Measurements from ENCODE around the gene TPSD1.
"Not testable (repeated sequence)": the region's sequence is repeated elsewhere in the genome, so short reads cannot be mapped to it uniquely, and the experiment has no call there.

TPSD1 gene

DNA sequence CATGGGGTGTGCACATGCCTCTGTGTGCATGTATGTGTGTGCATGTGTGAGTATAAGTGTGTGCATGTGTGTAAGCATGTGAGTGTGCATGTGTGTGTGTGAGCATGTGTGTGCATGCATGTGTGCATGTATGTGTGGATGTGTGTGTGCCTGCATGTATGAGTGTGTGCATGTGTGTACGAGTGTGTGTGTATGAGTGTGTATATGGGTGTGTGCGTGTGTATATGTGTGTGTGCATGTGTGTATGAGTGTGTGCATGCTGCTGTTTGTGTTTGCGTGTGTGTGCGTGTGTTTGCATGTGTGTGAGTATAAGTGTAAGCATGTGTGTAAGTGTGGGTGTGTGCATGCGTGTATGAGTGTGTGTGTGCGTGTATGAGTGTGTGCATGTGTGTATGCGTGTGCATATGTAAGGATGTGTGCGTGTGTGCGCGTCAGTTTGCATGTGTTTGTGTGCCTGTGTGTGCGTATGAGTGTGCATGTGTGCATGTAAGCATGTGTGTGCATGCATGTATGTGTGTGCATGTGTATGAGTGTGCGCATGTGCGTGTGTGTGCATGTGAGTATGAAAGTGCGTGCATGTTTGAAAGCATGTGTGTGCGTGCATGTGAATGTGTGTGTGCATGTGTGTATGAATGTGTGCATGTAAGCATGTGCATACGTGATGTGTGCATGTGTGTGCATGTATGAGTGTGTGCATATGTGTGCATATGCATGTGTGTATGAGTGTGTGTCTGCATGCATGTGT lies 8.6 kb downstream of the TPSD1 start:
- DNase-seq = no peak

DNA sequence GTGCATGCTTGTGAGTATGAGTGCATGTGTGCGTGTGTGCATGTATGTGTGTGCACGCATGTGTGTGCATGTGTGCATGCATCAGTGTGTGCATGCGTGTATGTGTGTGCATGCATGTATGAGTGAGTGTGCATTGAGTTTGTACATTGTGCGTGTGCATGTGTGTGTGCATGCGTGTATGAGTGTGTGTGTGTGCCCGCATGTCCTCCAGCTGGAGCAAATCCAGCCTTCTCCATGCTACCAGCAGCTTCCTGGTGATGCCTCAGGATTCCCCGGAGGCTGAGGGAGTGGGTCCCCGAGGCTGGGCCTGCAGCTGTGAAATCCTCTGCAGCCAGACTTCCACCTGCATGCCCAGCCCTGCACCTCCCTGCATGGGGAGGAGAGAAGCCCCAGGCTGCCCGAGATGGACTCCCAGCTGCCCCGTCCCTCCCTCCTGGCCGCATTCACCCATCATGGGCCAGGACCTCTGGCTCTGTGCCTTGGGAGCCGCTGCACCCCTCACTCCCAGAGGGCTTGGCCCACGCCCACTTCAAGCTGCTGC lies 9.3 kb downstream of the TPSD1 start:
- no peak for DNase-seq

DNA sequence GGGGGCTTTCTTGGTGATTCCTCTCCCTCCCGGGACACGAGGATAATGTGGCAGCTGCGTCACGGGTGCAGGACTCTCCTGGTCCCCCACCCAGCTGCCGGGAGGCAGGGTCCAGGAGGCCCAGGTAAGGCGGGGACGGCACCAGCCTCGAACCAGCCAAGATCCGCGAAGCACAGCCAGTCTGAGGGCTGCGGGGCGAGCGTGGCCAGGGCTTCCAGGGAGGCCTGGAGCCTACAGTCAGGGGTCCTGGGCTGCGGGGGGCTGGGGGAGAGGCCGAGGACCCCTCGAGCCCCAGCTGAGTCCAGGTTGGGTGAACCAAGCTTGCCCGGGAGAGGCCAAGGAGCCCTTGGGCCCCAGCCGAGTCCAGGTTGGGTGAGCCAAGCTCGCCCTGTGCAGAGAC lies 10.0 kb downstream of the TPSD1 start:
- DNase-seq = no peak

DNA sequence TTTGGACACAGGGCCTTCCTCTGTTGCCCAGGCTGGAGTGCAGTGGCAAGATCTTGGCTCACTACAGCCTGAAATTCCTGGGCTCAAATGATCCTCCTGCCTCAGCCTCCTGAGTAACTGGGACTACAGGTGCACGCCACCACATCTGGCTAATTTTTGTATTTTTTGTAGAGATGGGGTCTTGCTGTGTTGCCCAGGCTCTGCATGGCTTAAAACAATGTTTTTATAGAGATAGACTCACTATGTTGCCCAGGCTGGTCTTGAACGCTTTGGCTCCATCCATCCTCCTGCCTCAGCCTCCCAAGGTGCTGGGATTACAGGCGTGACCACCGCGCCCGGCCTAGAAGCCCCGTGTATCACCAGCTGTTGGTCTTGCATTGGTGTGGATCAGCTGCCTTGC lies 13.5 kb downstream of the TPSD1 start:
- DNase-seq = not testable (repeated sequence)

DNA sequence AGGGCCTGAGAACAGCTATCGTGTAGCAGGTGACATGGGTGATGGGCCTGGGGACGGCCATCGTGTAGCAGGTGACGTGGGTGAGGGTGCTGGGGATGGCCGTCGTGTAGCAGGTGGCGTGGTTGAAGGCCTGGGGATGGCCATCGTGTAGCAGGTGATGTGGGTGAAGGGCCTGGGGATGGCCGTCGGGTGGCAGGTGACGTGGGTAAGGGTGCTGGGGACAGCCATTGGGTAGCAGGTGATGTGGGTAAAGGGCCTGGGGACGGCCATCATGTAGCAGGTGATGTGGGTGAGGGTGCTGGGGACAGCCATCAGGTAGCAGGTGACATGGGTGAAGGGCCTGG lies 15.5 kb downstream of the TPSD1 start:
- DNase-seq = no peak

DNA sequence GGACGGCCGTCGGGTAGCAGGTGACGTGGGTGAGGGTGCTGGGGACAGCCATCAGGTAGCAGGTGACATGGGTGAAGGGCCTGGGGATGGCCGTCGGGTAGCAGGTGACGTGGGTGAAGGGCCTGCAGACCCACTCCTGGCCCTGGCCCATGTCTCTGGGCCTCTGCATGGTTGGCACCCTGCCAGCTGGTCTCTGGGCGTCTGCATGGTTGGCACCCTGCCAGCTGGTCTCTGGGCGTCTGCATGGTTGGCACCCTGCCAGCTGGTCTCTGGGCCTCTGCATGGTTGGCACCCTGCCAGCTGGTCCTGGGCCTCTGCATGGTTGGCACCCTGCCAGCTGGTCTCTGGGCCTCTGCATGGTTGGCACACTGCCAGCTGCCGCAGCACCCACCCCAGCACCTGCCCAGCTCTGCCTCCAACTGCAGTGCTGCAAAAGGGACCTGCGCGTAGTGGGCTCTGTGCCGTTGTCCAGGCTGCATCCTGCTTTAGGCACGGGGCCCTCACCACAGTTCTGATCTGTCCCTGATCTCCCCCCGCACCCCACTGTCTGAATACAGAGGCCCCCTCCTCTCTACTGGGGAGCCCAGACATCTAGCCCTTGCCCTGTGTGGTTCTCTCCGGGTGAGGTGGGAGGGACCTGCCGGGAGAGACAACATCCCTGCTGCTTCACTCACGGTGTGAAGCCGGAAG lies 16.0 kb downstream of the TPSD1 start:
- DNase-seq = not testable (repeated sequence)

DNA sequence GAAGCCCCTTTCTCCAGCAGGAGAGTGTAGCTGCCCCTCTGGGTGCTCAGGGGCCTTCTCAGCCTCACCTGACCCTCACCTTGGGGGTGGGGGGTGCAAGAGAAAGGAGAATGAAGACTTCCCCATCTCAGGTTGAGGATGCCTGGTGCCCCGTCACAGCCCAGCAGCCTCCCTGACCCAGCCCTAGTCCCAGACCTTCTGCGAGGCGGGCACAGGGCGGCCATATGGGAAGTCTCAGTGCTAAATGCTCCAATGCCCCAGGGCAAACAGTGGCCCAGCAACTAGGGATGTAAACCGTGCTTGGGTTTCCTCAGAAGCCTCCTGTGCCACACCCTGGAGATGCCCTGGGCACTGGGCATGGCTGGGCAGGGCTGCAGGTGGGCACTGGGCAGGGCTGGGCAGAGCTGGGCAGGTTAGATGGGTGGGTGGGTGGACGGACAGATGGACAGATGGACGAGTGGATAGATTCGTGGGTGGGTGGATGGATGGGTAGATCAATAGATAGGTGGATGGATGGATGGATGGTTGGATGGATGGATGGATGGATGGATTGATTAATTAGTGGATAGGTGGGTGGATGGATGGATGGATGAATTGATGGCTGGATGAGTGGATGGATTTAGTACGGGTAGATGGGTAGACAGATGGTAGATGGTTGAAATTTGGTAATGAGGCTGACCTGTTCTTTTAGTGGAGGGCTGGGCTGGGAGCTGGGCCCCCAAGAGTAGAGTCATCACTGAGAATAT lies 16.8 kb downstream of the TPSD1 start:
- no peak for DNase-seq

DNA sequence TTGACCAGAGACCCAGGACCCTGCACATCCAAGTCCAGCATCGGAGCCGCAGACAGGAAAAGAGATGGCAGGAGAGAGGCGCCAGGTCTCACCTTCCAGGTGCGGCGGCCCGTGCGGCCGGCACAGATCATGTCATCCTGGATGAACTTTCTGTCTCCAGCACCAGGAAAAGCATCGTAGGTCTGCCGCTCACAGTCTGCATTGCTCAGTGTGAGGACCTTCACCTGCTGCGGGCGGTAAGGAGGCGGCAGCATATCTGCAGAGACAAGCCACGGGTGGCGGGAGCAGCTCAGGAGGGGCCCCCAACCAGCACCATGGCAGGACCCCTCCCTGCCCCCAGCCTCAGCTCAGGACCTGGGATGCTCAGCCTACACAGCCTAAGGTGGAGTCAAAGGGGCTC lies 17.9 kb downstream of the TPSD1 start:
- DNase-seq = no peak

DNA sequence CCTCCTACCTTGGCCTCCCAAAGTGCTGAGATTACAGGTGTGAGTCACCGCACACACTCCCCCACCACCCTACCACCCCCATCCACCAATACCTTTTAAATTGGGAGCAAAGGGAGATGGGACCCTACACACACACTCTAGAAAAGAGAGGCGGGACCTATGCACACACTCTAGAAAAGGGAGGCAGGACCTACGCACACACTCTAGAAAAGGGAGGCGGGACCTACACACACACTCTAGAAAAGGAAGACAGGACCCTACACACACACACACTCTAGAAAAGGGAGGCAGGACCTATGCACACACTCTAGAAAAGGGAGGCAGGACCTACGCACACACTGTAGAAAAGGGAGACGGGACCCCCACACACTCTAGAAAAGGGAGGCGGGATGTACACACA lies 18.9 kb downstream of the TPSD1 start:
- no peak for DNase-seq

DNA sequence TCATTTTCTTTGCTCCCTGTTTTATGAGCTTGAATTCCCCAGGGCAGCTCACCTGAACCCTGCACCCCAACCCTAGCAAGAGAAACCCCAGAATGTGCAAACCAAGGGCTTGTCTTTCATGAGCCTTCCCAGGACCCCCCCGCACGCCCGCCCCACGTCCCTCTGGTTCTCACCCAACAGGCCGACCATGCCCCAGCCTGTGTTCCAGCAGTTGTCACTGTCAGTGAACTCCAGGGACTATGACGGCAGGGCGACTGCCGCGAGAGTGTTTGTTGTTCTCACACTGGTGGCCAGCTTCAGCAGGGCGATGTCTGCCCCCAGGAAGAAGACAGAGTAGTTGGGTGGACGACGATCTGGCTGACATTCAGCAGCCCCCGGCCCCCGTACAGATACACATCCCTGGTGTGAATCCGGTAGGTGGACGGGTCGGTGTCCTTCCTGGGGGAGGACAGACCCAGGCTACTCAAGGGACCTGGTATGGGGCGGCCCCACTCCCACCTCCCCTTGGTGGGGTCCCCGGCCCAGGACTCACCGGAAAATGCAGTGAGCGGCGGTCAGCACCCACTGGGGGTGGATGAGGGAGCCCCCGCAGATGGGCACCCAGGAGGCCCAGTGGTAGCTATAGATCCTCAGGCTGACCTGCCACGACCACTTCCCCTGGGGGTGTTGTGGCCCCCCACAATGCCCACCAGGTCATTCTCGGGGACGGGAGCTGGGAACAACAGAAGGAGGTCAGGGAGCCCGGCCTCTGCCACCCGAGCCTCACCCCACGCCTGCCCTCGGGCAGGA lies 20.1 kb downstream of the TPSD1 start:
- DNase-seq = no peak

DNA sequence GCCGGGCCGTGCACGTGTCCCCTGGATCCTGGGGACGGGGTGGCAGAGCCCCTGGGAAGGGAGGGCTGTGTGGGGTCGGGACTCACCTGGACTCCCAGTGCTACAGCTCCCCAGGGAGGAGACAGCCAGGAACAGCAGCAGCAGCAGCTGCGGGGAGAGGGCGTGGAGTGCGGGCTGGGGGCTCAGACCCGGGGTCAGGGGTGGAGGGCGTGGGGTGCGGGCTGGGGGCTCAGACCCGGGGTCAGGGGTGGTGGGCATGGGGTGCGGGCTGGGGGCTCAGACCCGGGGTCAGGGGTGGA lies 20.7 kb downstream of the TPSD1 start:
- no peak for DNase-seq

DNA sequence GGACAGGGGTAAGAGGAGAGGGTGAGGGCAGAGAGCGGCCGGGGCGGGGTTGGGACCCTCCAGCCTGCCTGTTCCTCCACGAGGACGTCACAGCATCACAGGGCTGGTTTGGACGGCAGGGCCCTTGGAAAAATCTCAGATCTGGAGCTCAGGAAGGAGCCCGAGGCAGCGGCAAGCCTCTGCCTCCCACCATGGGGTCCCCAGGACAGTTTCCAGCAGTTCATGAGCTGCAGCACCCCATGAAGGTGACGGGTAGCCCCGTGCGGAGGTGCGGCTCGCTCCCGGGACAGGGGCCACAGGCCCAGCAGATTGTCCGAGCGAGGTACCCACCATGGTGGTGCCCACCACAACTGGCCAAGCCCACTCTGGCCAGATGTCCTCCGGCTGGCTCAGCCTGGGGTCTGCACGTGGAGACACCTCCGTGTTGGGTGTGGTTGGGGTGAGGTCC lies 21.3 kb downstream of the TPSD1 start:
- DNase-seq = no peak

DNA sequence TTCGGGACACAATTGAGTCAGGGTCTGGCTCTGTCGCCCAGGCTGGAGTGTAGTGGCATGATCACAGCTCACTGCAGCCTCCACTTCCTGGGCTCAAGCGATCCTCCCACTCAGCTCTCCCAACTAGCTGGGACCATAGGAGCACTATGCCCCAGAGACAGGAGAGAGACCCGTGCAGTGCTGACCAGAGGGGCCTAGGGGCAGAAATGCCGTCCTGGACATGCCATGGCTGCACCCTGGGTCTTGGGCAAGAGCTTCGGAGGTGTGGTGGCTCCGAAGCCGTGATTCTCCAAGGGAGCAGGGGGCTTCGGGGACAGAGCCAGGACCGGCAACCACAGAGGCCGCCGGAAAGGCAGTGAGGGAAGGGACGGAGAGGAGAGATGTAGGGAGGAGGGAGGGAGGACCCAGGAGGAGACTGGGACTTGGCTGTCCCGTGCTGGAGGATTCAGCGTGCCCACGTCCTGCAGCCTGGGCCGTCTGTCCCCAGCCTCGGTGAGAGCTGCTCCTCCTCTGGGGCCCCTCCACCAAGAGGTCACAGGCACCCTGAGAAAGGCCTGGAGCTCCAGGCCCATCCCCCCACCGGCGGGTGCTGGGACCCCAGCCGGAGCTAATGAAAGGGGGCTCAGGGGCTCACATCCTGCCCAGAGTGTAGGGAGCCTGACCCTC lies 21.9 kb downstream of the TPSD1 start:
- DNase-seq = no peak

DNA sequence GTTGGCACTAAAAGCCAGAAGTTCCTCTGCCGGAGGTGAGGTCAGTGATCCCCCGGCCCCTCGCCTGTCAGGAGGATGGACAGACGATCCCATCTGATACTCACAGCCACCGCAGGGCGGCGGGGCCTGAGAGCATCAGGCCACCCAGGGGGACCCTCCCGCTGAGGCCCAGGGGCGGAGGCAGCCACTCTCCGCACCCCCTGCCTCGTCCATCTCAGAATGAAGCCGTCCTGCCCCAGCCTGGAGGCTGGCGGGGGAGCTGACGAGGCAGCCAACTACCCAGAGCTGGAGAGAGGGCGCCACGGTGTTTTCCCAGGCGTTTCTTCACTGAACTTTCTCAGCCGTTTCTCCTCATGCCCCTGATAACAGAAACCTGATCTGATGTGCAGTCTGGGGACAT lies 22.6 kb downstream of the TPSD1 start:
- DNase-seq = no peak

DNA sequence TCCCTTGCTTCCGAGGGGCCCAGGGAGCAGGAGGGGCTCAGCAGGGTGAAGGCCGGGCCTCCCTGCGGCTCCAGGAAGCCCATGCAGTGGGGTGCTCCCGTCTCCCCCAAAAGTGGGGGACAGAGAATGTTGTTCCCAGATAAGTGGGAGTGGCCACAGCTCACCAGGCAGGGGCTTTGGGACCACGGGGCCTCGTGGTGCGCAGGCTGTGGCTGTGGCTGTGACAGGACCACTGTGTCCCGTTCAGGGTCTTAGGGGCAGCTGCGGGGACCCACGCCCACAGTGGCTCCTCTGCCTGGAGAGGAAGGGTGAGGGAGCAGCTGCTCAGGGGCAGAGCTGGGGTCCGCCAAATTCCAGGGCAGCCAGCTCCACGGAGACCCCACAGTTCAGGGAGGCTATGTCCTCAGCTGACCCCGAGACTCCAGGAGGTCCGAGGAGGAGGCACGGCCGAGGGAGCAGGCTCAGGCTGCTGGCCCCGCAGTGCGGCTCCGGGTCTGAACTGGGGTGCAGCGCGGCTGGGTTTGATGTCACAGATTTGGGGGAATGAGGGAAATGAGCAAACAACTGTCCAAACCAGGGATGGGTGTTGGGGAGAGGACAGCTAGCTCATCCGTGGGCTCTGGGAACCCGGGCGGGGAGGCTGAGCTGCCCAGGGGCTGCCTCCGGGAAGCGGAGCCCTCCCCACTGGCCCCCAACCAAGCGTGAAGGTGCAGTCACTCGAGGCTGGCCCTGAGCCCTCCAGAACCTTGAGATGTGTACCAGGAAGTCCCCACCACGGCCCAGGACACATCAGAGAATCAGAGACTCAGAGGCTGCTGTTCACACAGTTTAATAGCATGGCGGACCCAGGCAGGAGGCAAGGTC lies 23.4 kb downstream of the TPSD1 start:
- no peak for DNase-seq

DNA sequence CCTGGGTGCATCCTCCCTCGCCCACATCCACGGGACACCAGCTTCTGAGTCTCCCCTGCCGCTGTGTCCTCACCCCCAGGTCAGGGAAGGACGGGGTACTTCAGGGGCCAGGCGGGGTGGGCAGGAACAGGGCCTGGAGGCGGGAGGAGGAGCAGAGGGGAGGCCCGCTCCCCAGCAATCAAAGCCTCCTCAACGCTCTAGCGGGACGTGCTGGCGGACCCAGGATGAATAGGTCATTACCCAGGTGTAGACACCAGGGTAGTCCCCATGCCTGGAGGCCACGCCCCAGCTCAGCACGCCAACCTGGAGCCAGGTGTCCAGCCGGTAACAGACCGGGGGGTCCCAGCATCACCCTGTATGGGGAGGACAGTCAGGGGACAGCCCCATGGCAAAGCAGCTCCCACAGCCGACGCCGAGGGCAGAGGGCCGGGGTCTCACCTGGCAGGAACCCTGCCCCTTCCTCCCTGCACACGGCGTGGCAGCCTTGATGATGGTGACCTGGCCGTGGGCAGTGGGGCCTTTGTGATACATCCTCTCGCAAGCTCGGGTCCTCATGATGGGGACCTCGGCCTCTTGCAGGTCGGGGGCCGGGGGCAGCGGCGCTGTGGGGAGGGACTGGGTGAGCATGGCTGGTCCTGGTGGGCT lies 24.2 kb downstream of the TPSD1 start:
- no peak for DNase-seq

DNA sequence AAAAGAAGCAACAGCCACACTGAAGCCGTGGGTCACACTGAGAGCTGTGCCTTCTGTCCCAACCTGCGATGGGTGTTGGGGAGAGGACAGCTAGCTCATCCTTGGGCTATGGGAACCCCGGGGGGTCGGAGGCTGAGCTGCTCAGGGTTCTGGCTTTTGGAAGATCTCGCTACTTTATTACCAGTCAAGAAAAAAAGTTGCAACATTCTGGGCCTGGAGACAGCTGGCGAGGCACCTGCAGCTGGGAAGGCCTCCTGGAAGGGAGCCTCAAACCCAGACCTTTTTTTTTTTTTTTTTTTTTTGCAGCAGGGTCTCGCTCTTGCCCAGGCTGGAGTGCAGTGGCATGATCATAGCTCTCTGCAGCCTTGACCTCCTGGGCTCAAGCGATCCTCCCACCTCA lies 24.9 kb downstream of the TPSD1 start:
- DNase-seq = no peak

DNA sequence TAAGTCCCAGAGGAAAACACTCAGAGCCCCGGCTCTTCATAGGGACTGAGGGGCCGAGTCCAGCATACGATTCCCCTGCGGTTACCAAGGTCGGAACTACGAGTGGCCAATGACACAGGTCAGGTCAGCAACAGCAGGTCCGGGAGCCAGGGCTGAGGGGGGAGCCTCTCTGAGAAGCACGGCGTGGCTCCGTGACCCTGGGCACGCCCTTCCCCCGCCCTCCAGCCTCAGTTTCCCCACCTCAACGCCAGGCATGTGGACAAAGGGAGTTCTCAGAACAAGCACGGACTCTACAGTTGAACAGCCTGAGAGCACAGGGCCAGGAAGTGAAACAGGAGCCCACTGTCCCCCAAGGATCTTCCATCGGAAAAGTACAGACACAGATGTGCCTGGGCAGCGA lies 25.6 kb downstream of the TPSD1 start:
- no peak for DNase-seq

DNA sequence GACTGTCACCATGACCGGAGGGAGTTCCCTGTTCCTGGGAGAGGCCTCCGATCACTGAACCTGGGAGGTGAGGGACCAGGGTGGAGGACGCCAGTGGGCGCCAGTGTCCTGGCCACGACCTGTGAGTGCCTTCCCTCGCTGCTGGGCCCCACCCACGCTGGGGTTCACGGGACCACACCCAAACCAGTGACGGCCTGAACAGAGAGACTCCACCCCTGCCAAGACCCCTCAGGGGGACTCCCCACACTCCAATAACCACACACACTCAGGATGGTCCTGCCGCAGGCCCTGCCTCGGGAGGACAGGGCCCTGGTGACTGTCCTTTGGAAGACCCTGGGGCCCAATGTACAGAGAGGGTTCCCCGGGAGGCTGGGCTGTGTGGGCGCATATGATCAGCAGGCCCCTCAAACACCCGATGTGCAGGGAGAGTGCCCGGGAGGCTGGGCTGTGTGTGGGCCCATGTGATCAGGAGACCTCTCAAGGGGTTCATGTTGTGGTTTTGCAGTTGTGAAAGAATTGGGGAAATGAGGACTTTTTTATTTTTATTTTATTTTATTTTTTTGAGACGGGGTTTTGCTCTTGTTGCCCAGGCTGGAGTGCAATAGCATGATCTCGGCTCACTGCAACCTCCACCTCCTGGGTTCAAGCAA lies 26.6 kb downstream of the TPSD1 start:
- no peak for DNase-seq

DNA sequence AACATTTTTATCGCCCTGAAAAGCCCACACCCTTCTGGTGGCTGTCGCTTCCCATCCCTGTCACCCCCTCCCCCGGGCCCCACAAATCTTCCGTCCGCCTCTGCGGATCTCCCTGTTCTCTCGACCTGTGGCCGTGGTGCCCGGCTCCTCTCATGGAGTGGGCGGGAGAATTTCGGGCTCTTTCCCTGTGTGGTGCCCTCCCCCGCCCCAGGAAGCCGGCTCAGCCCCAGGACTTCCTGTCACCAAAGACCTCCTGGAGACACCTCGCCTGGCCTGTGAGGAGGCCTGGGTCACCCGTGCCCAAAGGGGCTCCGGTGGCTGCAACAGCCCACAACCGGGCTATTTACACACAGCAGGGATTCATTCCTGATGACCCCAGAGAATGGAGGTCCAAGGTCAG lies 27.4 kb downstream of the TPSD1 start:
- no peak for DNase-seq
